SH-SY5Y (cell line): ENCODE results near the gene POSTN.

ENCODE experiments used
- GATA2 ChIP-seq: IDR thresholded peaks from 2 replicates; pipeline ENCODE4 v1.6.1; 2011; ENCODE audit warnings: mild to moderate bottlenecking, low read depth, low read length
- GATA3 ChIP-seq: IDR thresholded peaks from 2 replicates; pipeline ENCODE4 v1.6.1; 2011; ENCODE audit warnings: low read depth, mild to moderate bottlenecking, low read length, moderate library complexity

The POSTN gene

GRCh38 chr13:37546087-37546486 lies 52.5 kb downstream of the POSTN start:
- TF ChIP-seq GATA2 = no peak
- no peak for TF ChIP-seq GATA3

DNA sequence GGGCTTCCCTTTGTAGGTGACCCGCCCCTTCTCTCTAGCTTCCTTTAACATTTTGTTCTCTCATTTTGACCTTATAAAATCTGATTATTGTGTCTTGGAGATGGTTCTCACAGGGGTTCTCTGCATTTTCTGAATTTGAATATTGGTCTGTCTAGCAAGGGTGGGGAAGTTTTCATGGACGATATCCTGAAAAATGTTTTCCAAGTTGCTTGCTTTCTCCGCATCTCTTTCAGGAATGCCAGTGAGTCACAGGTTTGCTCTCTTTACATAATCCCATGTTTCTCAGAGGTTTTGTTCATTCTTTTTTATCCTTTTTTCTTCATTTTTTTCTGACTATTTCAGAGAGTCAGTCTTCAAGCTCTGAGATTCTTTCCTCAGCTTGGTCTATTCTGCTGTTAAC lies 53.6 kb downstream of the POSTN start:
- TF ChIP-seq GATA3 = no peak
- no peak for TF ChIP-seq GATA2

- TF ChIP-seq GATA2 (no peak), GATA3 (no peak)
Measured at GRCh38 chr13:37539976-37540605, 58.5 kb downstream of the POSTN start.

DNA sequence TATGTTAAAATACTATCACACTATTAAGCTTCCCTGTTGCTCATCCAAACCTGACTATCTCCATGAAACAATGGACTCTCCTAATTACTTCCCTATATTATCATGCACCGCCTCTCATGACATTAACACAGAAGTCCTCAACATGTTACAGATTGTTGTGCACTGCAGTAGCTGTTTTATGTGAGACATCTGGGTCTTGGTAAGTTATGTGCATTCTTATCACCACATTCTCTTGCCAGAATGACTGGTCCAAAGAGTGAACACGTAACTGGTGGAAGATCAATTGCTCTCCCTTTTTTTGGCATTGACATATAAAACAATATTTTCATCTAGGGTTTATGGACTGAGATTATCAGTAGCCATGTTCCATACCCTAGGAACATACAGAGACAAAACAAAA lies 59.4 kb downstream of the POSTN start:
- TF ChIP-seq GATA3 (no peak), GATA2 (no peak)

GRCh38 chr13:37535501-37535900 lies 63.1 kb downstream of the POSTN start:
- TF ChIP-seq GATA3 (no peak), GATA2 (no peak)

GRCh38 chr13:37534676-37535075 lies 63.9 kb downstream of the POSTN start:
- TF ChIP-seq GATA3 = no peak
- TF ChIP-seq GATA2 = no peak

- TF ChIP-seq GATA2 (no peak), GATA3 (no peak)
Measured at GRCh38 chr13:37534181-37534580, 64.4 kb downstream of the POSTN start.

DNA sequence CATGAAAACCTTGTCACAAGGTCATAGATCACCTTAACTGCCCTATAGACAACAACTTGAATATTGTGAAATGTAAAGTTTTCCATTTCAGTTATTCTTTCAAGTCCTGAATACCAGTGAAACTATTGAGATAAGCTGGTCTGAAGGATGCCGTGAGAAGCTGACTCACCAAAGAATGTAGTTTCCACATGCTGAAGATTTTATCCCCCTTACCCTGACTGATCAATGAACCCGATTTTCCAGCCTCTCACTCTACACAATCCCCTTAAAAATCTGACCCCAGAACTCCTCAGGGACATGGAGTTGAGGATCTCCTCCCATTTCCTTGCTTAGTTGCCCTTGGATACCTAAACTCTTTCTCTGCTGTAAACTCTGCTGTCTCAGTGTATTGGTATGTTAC lies 67.5 kb downstream of the POSTN start:
- TF ChIP-seq GATA3 = no peak
- no peak for TF ChIP-seq GATA2

- TF ChIP-seq GATA2 (no peak), GATA3 (no peak)
Measured at GRCh38 chr13:37529751-37530385, 68.7 kb downstream of the POSTN start.

- TF ChIP-seq GATA3 (no peak), GATA2 (no peak)
Measured at GRCh38 chr13:37526710-37527473, 71.7 kb downstream of the POSTN start.

- TF ChIP-seq GATA3 (no peak), GATA2 (no peak)
Measured at GRCh38 chr13:37515226-37515625, 83.3 kb downstream of the POSTN start.
